Mesenchymal stem cell (in vitro differentiated cells and primary cell): Measurements from ENCODE around the gene NCAPD3.

Source experiments
- DNase-seq: peaks from one replicate; pipeline ENCODE4 v3.0.0-alpha.2; 2013
- H2AFZ ChIP-seq: one replicate; pipeline ENCODE4 v1.6.1; 2013; ENCODE audit warnings: low read depth, mild to moderate bottlenecking, control low read depth, inconsistent platforms, low read length, moderate library complexity
- H2AK5ac ChIP-seq: 2 replicates; pipeline ENCODE4 v1.6.1; 2013; ENCODE audit warnings: low read length, moderate library complexity, mild to moderate bottlenecking, inconsistent platforms; ENCODE audit not compliant: severe bottlenecking
- H2BK120ac ChIP-seq: one replicate; pipeline ENCODE4 v1.6.1; 2013; ENCODE audit warnings: low read depth, mild to moderate bottlenecking, inconsistent platforms, low read length, moderate library complexity
- H2BK12ac ChIP-seq, 2 experiments: one replicate each; pipeline ENCODE4 v1.6.1; 2013; ENCODE audit warnings: inconsistent platforms in 2 of 2, low read length in 2 of 2, mild to moderate bottlenecking in 2 of 2, moderate library complexity in 2 of 2, control low read depth in 1 of 2
- H2BK15ac ChIP-seq: one replicate; pipeline ENCODE4 v1.6.1; 2013; ENCODE audit warnings: mild to moderate bottlenecking, low read depth, inconsistent platforms; ENCODE audit not compliant: poor library complexity, severe bottlenecking
- H2BK5ac ChIP-seq: 2 replicates; pipeline ENCODE4 v1.6.1; 2013; ENCODE audit warnings: low read depth, mild to moderate bottlenecking, low read length, control low read depth, inconsistent platforms; ENCODE audit not compliant: poor library complexity, severe bottlenecking
- H3K14ac ChIP-seq, 2 experiments: one replicate each; pipeline ENCODE4 v1.6.1; 2013; ENCODE audit warnings: inconsistent platforms in 2 of 2, low read length in 2 of 2, control low read depth in 1 of 2, mild to moderate bottlenecking in 1 of 2, moderate library complexity in 1 of 2
- H3K18ac ChIP-seq, 2 experiments: one replicate each; pipeline ENCODE4 v1.6.1; 2013; ENCODE audit warnings: inconsistent platforms in 2 of 2, low read length in 2 of 2, control low read depth in 1 of 2, low read depth in 1 of 2, mild to moderate bottlenecking in 1 of 2
- H3K23ac ChIP-seq, 2 experiments: one replicate each; pipeline ENCODE4 v1.6.1; 2013; ENCODE audit warnings: inconsistent platforms in 2 of 2, low read length in 2 of 2, mild to moderate bottlenecking in 2 of 2, moderate library complexity in 2 of 2, control low read depth in 1 of 2
- H3K27ac ChIP-seq: 2 replicates; pipeline ENCODE4 v1.5.1; 2013; ENCODE audit warnings: mild to moderate bottlenecking, moderate library complexity, low read length, control low read depth, inconsistent platforms; ENCODE audit not compliant: poor library complexity, severe bottlenecking
- H3K27me3 ChIP-seq, 2 experiments: 2 replicates each; pipeline versions ENCODE4 v1.6.1 to v1.7.0; 2013; ENCODE audit warnings: low read length in 2 of 2, mild to moderate bottlenecking in 2 of 2, moderate library complexity in 2 of 2, control low read depth in 1 of 2, inconsistent platforms in 1 of 2; ENCODE audit not compliant: control insufficient read depth in 1 of 2, insufficient read depth in 1 of 2
- H3K36me3 ChIP-seq, 2 experiments: 2 replicates each; pipeline versions ENCODE4 v1.6.1 to v1.7.0; 2013; ENCODE audit warnings: low read length in 2 of 2, control low read depth in 1 of 2, inconsistent platforms in 1 of 2, low read depth in 1 of 2, mild to moderate bottlenecking in 1 of 2; ENCODE audit not compliant: insufficient read depth in 2 of 2, control insufficient read depth in 1 of 2
- H3K4ac ChIP-seq, 2 experiments: one replicate each; pipeline ENCODE4 v1.6.1; 2013; ENCODE audit warnings: inconsistent platforms in 2 of 2, low read length in 2 of 2, mild to moderate bottlenecking in 2 of 2, moderate library complexity in 2 of 2, control low read depth in 1 of 2, low read depth in 1 of 2
- H3K4me1 ChIP-seq: 2 replicates; pipeline ENCODE4 v1.6.1; 2013; ENCODE audit warnings: low read depth, low read length, control low read depth; ENCODE audit not compliant: control insufficient read depth, insufficient read depth
- H3K4me2 ChIP-seq: 2 replicates; pipeline ENCODE4 v1.6.1; 2013; ENCODE audit warnings: low read length, mild to moderate bottlenecking, inconsistent platforms; ENCODE audit not compliant: poor library complexity, severe bottlenecking
- H3K4me3 ChIP-seq, 2 experiments: 2 replicates each; pipeline versions ENCODE4 v1.5.1 to v1.7.0; 2013; ENCODE audit warnings: low read length in 2 of 2, mild to moderate bottlenecking in 2 of 2, control low read depth in 1 of 2, low read depth in 1 of 2; ENCODE audit not compliant: insufficient read depth in 1 of 2
- H3K79me1 ChIP-seq: replicated peaks from 2 replicates; pipeline ENCODE4 v1.6.1; 2013; ENCODE audit warnings: mild to moderate bottlenecking, control low read depth, low read length, inconsistent platforms; ENCODE audit not compliant: poor library complexity, severe bottlenecking
- H3K9ac ChIP-seq: 2 replicates; pipeline ENCODE4 v1.7.0; 2013; ENCODE audit warnings: mild to moderate bottlenecking, low read length, moderate library complexity
- H3K9me3 ChIP-seq: 2 replicates; pipeline ENCODE4 v1.7.0; 2013; ENCODE audit warnings: mild to moderate bottlenecking, low read length; ENCODE audit not compliant: control insufficient read depth
- H4K8ac ChIP-seq: one replicate; pipeline ENCODE4 v1.6.1; 2013; ENCODE audit warnings: inconsistent platforms, mild to moderate bottlenecking, low read length, moderate library complexity
- H4K91ac ChIP-seq: one replicate; pipeline ENCODE4 v1.6.1; 2013; ENCODE audit warnings: mild to moderate bottlenecking, low read length, inconsistent platforms
- whole genome bisulfite sequencing: methylation state at CpG from one replicate; pipeline ENCODE4 v1.1.7; 2013; ENCODE audit warnings: mixed read lengths; 5-methylcytosine and 5-hydroxymethylcytosine counted together

The NCAPD3 gene

GRCh38 chr11:134202661-134203060 lies 21.1 kb downstream of the NCAPD3 start:
- Histone ChIP-seq H2BK5ac (no peak overlapping the region), H3K79me1 (peaks cover 5% of the 10 kb centered on the region), H3K27me3 (no peaks in the 10 kb centered on the region), H3K9me3 (no peaks in the 10 kb centered on the region), H2BK12ac (no peak overlapping the region), H3K4me3 (no peak overlapping the region), H3K14ac (no peak overlapping the region), H3K4me2 (no peak overlapping the region), H3K27ac (no peak overlapping the region), H3K4me1 (no peaks in the 10 kb centered on the region), H4K8ac (no peak overlapping the region), H3K36me3 (peaks cover 15 to 79% of the 10 kb centered on the region in 2 experiments), H4K91ac (no peak overlapping the region), H3K4ac (no peak overlapping the region), H2BK120ac (no peak overlapping the region), H3K18ac (no peak overlapping the region), H3K9ac (no peak overlapping the region), H3K23ac (no peak overlapping the region), H2AFZ (no peak overlapping the region), H2AK5ac (no peak overlapping the region), H2BK15ac (no peak overlapping the region)
- WGBS: 95% methylated on average over 2 of the region's 4 CpGs
- DNase-seq: no peak

GRCh38 chr11:134200688-134201087 lies 23.1 kb downstream of the NCAPD3 start:
- H2BK15ac ChIP-seq: no peak overlapping the region
- no peak overlapping the region for H3K4ac ChIP-seq
- no peak overlapping the region for H3K9ac ChIP-seq
- WGBS: 98% methylated on average over 5 of the region's 6 CpGs
- no peak overlapping the region for H2BK12ac ChIP-seq
- no peak for DNase-seq
- H3K27ac ChIP-seq: no peak overlapping the region
- H3K14ac ChIP-seq: no peak overlapping the region
- H3K27me3 ChIP-seq: no peaks in the 10 kb centered on the region
- H4K8ac ChIP-seq: no peak overlapping the region
- no peak overlapping the region for H2BK5ac ChIP-seq
- no peaks in the 10 kb centered on the region for H3K9me3 ChIP-seq
- H2AFZ ChIP-seq: no peak overlapping the region
- no peak overlapping the region for H3K18ac ChIP-seq
- no peak overlapping the region for H2BK120ac ChIP-seq
- H2AK5ac ChIP-seq: no peak overlapping the region
- H3K4me2 ChIP-seq: no peak overlapping the region
- peaks cover 7% of the 10 kb centered on the region for H3K79me1 ChIP-seq
- H3K4me1 ChIP-seq: no peaks in the 10 kb centered on the region
- H3K4me3 ChIP-seq: no peak overlapping the region
- H3K36me3 ChIP-seq: peaks cover 10 to 67% of the 10 kb centered on the region in 2 experiments
- no peak overlapping the region for H3K23ac ChIP-seq
- H4K91ac ChIP-seq: no peak overlapping the region

GRCh38 chr11:134199531-134199930 lies 24.2 kb downstream of the NCAPD3 start:
- H2BK15ac ChIP-seq: no peak overlapping the region
- no peak overlapping the region for H3K4ac ChIP-seq
- H2BK120ac ChIP-seq: no peak overlapping the region
- peaks cover 7% of the 10 kb centered on the region for H3K79me1 ChIP-seq
- H3K27ac ChIP-seq: no peak overlapping the region
- H3K4me2 ChIP-seq: no peak overlapping the region
- H3K4me3 ChIP-seq: no peak overlapping the region
- no peak for DNase-seq
- H2BK12ac ChIP-seq: no peak overlapping the region
- H2BK5ac ChIP-seq: no peak overlapping the region
- no peak overlapping the region for H2AFZ ChIP-seq
- H3K18ac ChIP-seq: no peak overlapping the region
- no peak overlapping the region for H2AK5ac ChIP-seq
- WGBS: 98% methylated on average over 6 of the region's 9 CpGs
- H3K36me3 ChIP-seq: peaks cover 6 to 64% of the 10 kb centered on the region in 2 experiments
- no peaks in the 10 kb centered on the region for H3K9me3 ChIP-seq
- no peak overlapping the region for H3K9ac ChIP-seq
- H3K14ac ChIP-seq: no peak overlapping the region
- no peak overlapping the region for H4K8ac ChIP-seq
- H3K4me1 ChIP-seq: no peaks in the 10 kb centered on the region
- H3K27me3 ChIP-seq: no peaks in the 10 kb centered on the region
- H4K91ac ChIP-seq: no peak overlapping the region
- no peak overlapping the region for H3K23ac ChIP-seq

- no peak overlapping the region for H2AFZ ChIP-seq
- H3K4me3 ChIP-seq: no peak overlapping the region
- H3K36me3 ChIP-seq: peaks cover 5 to 63% of the 10 kb centered on the region in 2 experiments
- WGBS: 100% methylated on average over 2 of the region's 4 CpGs
- no peak for DNase-seq
- no peak overlapping the region for H2BK5ac ChIP-seq
- no peaks in the 10 kb centered on the region for H3K27me3 ChIP-seq
- H4K8ac ChIP-seq: no peak overlapping the region
- H4K91ac ChIP-seq: no peak overlapping the region
- no peak overlapping the region for H3K9ac ChIP-seq
- H3K18ac ChIP-seq: no peak overlapping the region
- no peak overlapping the region for H2BK12ac ChIP-seq
- no peak overlapping the region for H3K4me2 ChIP-seq
- no peak overlapping the region for H3K27ac ChIP-seq
- H3K4ac ChIP-seq: no peak overlapping the region
- H3K23ac ChIP-seq: no peak overlapping the region
- H3K79me1 ChIP-seq: peaks cover 5% of the 10 kb centered on the region
- H3K14ac ChIP-seq: no peak overlapping the region
- H2AK5ac ChIP-seq: no peak overlapping the region
- no peak overlapping the region for H2BK15ac ChIP-seq
- no peaks in the 10 kb centered on the region for H3K4me1 ChIP-seq
- H3K9me3 ChIP-seq: no peaks in the 10 kb centered on the region
- no peak overlapping the region for H2BK120ac ChIP-seq
These were observed 27.0 kb downstream of the NCAPD3 start for GRCh38 chr11:134196756-134197155.
